Activated CD4-positive, alpha-beta T cell treated with anti-CD3 and anti-CD28 coated beads for 48 hours (primary cell): ENCODE measurements around the gene CHSY1.
A peak's percentile ranks its signal among the peaks of the same experiment; 100 is the strongest.

Source experiments
- DNase-seq: peaks from one replicate; pipeline ENCODE4 v3.0.0-alpha.2; 2020

CHSY1 gene

DNA sequence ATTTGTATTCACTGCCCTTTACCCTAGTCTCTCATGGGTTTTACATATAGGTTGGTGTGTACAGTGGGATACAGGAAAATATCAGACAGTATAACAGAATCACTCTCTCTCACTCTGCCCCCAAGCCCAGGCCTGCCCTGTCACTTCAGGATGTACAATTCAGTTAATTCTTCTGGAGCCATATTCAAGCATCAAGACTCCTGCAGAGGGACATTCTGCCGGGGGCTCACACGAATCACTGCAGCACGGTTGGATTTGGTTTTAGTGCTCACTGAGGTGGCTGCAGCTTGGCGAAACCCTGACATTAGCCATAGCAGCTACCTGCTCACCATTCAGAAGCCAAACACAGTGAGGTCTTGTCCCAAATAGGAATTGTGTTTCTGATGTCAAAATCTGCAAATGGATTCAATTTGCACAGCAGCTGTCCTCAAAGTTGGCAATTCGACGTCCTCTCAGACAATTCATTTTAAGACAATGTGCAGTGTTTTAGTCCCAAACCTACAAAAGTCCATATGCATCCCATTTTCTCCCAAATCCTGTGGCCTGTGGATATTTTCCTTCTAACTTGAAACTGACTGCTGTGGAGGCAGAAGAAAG, 82.9 kb downstream of the CHSY1 start:
- DNase-seq, result no peak

DNA sequence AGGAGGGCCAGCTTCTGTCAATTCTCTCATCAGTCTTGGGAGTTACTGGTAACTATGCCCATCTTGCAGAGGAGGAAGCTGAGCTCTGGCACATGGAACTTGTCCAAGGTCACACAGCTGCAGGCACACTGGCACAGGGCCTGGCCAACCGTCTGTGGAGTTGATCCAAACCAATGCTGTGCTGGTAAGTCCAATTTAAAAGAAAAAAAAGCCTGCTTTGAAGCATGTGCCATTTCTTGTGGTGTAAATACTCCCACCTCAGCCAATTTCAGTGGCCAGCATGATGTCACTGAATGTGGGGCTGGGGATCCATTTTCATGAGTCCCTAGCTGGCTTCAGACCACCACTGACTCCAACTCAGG, 83.4 kb downstream of the CHSY1 start:
- no peak for DNase-seq

DNA sequence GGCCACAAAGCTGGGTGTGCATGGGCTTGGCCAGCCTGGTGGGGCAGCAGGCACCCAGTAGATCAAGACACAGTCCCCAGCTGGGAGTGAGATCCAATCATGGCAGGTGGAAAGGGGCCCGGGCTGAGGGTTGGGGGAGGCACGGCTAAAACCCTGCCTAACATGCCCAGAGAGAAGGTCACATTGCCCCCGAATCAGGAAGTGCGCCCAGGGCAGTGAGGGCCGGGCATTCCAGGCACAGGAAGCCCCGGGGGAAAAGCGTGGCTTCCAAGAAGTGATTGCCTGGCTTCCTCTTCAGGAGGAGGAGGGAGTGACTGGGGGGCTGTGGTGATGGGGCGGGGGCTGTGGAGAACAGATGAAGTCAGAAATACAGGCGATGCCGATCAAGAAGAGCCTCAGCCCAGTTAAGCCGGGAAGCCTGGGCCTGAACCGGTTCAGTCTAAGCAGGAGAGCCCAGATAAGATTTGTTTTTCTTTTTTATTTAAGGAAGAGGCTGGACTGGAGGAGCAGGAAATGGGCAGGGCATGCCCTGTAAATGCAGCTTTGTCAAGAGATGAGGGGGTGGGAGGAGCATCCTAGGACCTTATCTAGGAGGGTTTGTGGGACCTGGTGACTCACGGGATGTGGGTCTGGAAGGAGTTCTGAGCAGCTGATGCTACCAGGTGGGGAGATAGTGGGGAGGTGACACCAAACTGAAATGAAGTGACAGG, 83.9 kb downstream of the CHSY1 start:
- DNase-seq, result peak; percentile 84

DNA sequence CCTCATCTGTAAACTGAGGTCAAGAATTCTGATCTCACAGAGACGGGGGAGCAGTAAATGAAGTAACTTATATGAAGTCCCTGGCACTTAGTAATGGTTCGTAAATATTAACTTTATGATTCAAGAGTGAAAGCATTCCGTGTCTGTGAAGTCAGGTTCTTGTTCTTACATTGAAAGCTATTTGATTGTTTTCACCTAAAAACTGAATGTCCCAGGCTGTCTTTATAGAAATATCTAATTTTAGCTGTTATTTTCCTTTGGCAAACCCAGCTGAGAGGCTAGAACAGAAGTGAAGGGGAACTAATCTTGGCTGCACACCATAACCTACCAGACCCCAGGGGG, 84.5 kb downstream of the CHSY1 start:
- no peak for DNase-seq

DNA sequence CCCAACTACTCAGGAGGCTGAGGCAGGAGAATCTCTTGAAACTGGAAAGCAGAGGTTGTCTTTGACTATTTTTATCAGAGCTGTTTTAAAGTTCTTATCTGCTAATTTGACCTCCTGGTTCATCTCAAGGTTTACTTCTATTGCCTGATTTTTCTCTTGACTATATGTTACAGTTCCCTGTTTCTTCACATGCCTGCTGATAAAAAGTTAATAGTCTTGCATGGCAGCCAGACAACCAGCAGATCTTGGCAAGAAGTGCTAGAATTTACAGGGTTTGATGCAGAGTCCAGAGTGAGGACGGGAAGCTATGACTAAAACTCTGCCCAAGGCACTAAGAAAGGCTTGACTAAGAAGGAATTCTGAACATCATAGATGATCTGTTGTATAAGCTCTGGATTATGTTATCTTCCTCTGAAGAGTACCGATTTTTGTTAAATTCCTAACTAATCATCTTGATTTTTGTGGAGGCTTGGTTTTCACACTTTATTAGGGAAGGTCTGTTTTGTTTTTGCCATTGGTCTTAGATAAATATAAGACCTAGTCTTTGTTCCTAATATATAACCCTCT, 85.9 kb downstream of the CHSY1 start:
- no peak for DNase-seq

DNA sequence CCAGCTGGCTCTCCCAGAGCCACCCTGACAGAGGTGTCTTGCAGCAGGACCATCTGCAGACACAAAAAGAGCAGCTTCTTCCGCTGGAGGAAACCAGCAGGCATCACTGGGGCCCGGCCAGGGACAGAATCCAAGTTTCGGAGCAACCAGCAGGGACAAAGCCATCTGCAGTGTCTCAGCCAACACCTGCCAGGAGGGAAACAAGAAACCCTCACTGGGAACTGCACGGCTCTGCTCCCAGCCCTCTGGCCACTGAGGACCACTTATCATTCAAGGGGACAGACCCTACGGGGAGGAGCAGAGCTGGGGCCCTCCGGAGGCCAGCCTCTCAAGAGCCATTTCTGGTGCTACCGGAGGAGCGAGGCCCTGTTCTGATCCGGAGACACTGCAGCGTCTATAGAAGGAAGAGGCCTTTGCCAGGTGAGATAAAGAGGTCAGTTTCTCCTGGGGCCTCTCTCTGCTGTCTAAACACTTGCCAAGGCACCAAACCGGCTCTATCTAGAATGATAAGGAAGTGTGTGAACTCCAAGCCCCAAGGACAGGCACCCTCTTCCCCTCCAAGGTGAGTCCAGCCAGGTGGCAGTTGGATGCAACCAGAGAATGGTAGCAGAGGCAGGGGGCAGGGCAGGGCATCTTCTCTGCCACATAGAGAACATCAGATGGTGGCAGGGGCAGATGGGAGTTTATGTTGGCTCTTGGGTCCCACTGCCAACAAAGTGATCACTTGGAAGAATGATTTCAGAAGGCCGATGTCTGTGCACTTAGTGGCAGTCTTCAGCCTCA, 89.0 kb downstream of the CHSY1 start:
- no peak for DNase-seq

DNA sequence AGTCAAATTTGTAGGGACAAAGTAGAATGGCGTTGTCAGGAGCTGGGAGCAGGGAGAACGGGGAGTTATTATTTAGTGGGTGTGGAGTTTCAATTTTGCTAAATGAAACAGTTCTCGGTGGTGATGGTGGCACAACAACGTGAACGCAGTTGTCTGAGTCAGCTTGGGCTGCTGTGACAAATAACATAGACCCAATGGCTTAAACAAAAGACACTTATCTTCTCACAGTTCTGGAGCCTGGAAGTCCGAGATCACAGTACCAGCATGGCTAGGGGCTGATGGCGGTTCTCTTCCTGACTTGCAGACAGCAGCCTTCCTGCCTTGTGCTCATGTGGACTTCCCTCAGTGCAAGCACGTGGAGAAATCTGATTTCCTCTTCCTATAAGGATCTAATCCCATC, 90.2 kb downstream of the CHSY1 start:
- peak; percentile 65 for DNase-seq

DNA sequence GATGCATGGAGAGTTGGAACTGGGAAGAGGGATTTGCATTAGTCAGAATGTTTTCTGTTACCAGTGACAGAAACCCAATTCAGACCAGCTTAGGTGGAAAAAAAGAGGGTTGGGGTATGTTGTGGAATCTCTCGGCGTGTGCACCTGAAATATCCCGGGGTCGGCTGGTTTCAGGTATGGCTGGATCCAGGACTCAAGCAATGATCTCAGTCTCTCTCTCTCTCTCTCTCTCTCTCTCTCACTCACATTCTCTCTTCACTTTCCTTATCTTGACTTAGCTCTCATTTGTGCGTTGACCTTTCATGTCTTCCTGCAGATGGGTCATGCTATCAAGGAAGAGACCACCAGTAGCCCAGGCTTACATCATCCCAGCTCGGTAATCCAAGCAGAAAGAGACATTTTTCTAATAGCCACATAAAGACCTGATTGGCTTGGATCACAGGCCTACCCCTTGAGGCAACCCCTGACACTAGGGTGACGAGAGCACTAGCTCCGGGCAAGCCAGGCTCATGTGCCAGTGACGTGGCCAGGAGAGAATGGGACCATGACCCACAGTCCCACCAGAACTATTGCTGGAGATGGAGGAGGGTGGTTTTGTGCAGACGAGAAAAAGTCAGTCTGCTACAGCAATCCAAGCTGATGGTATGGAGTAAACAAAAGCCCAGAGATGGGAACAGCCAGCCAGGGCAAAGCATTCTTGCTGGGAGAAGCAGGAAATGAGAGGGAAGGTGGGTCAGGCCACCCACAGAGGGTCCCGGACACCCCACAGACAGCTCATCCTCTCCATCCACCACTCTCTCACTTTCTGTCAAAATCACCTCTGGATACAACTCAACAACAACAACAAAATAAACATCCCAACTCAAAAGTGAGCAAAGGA, 91.7 kb downstream of the CHSY1 start:
- DNase-seq, result no peak

DNA sequence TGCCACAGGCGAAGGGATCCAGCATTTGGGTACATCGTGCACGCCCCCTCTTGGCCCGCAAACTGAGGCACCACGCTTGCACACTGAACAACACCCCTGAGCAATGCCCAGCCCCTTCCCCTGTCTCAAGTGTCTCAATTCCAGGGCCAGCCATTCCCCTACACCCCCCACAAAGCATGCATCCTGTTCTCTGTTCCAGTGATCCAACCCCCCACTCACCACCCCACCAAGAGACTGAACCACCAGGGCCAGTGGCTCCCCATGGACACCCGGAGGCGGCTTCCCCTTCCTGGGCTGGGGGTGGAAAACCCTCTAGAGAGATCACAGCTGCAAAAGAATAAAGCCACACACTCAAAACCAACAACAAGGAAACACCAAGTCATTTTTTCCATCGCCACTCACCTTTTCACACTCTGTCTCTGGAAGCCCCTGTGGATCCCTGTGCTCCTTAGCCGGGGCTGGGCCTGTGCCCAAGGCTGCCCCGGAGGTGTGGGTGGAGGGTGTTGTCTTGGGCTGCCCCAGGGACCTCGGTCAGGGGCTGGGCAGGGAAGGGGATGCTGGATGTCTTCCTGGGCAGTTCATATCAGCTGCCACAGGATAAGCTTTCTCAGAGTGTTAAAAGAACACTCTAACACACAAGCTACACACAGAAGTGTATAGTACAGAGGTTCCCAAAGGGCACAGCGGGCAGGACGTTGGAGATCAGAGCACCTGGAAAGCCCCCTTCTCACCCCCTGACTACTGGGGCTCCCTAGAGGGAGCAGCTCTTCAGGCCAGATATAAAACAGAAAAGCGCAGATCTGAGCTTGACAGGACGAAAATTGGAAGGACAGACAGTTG, 92.5 kb downstream of the CHSY1 start:
- peak; percentile 48 for DNase-seq

DNA sequence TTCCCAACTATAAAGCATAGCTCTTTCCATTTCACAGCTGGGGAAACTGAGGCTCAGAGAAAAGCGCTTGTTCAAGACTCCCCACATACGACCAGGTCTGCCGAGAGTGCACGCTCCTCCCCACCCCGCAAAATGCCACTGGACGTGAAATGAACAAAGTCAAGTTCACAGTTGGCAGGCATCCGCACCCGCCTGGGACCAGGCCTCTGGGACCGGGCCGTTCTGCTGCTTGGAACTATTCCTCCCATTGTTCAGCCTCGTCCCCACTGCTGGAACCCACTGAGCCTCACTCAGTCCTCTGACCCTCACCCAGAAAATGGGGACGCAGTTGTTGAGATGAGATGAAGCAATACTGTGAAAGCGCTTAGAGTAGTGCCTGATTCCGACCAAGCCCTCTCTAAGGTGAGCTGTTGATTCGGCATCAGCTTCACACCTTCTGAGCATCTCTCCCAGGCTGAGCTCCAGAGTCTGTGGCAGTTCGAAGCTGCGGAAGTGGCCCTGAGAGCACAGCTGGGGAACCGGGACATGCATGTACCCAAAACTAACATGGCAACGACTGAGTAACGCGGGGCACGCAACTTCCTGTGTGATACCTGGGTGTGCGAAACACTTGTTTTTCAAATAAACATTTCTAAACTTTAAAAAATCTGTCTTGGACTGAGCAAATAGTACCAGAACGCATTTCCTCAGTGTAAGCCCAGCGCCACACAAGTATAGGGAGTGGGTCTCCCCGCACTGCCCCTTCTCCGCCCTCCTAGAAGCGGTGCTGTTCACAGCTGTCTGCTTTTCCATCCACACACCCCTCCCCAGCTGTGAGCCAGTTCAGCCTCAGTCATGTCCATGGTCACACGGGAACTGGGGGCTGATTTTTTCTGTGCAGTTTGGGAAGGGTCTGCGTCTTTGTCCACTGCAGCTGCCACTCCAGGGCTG, 93.4 kb downstream of the CHSY1 start:
- DNase-seq, result no peak

DNA sequence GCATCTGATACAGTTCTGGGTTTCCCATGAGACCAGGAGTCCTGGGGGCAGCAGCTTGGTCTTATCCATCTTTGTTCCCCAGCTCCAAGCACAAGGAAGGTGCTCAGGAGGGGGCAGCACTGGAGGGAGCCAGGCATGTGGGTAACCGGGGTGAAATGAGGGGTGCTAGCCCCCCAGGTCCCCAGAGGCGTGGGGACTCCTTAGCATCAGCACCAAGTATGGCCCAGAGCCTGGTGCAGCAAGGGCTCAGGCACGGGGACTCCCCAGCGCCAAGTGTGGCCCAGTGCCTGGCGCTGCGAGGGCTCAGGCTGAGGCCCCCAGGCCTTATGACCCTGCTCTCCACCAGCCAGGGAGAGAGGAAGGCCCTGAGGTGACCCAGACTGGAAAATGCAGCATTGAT, 94.1 kb downstream of the CHSY1 start:
- no peak for DNase-seq

DNA sequence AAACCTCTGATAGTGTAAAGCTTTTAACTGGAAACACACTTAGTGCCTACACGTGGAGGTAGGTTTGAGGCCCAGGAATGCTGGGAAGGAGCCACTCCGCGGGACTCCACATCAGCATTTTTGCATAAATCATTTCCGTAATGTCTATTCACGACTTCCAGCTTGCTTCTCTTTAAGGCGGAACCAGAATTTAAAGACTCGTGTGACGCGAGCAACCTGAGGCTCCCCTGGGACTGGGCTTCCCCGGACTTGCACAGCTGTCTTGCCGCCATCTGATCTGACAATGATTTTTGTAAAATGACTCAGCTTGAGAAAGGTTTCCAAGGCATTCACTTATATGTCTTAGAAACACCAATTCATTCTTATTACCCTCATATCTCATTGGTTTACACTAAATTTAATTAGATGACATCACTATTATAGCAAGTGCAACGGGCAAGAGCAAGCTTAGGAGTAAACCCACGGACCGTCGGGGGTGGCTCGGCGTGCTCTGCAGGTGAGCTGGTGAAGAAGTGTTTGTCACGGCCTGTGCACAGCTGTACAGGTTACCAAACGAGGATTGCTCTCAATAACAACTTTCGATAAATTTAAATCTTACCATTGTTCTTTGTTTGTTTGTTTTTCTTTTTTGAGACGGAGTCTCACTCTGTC, 95.2 kb downstream of the CHSY1 start:
- no peak for DNase-seq

DNA sequence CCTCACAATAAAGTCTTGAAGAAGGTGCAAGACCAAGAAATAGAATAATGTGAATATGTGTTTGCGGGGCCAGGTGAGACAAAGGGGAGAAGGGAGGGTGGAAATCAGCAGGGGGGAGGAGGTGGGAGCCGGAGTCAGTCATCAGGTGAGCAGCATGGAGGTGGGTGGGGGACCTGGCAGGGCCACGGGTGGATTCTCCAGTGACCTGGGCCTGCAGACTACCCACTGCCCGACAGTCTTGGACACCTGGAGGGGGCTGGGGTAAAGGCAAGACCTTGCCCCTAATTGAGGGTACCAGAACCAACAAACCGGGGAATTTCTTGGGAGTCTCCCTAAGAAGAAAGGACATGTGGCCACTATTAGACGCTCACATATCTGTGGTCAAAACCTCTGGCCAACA, 95.8 kb downstream of the CHSY1 start:
- no peak for DNase-seq

DNA sequence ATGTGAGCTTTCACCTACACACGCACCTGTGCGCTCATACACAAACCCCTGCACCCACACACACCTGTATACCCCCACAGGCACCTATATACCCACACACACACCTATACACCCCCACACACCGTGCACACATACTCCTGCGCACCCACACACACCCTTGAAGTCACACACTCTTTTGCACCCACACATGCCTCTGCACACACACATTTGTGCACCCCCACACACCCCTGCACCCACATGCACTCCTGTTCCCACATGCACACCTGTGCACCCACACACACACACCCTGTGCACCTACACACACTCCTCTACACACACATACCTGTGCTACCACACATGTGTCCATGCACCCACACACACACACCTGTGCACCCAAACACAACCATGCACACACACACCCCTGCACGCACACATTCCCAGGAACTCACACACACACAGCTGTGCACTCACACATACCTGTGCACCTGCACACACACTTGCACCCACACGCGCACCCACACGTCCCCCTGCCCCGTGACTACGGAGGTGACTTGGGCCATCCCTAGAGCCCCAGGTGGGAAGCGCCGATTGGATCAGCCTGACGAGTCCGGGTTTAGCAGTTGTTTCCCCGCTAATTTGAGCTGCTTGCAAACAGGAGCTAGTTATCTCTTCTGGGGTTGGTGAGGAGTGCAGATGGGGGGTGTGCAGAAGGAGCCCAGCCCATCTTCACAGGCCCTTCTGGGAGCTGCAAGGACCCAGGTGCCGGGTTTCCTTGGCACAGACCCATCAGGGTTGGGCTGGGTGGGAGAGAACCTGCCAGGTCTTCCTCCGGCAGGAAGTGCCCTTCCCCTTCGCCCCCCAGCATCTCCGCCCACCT, 97.8 kb downstream of the CHSY1 start:
- DNase-seq, result no peak

DNA sequence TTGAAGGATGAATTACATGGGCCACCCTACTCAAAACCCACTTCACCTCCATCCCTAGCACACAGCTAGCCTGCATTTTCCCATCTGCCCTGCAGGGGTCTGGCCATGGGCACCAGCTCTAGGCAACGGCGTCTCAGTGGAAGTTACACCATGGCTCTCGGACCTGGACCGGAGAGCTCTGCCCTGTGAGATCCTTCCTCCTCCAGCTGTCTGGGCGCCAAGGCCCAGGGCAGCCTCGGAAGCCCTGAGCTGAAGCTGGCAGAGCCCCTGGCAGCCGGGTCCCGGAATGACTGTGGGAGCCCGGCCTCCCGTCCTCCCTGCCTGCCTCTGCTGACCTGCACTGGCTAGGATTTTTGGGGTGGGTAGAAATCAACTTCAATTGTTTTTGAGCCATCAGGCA, 98.9 kb downstream of the CHSY1 start:
- peak; percentile 46 for DNase-seq

DNA sequence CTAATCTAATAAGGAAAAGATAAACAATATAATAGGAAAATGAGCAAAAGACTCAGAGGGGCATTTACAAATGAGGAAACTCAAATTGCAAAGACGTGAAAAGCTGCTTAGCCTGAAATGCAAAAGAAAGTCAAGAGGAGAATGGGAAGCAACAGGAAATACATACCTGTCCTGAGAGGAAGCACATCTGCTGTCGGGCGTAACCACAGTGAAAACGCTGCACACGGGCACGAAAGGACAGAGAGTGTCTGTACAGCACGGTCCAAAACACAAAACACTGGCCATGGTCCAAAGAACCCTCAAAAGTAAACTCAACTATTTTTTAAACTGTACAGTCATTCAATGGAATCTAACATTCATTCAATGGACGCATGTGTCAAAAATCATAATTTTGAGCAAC, 100.6 kb downstream of the CHSY1 start:
- DNase-seq, result no peak

DNA sequence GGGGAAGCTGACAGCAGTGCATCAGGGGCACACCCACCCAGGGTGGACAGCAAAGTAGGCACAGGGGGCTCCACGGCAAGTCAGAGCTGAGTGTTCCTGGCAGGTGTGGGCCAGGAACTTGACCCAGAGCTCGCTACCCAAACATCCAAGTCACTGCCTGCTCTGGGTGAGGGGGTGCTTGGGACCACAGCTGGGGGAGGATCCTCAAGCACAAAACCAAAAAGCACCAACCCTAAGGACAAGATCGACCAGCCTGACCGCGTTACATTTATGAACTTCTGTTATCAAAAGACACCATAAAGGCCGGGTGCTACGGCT, 101.2 kb downstream of the CHSY1 start:
- no peak for DNase-seq

DNA sequence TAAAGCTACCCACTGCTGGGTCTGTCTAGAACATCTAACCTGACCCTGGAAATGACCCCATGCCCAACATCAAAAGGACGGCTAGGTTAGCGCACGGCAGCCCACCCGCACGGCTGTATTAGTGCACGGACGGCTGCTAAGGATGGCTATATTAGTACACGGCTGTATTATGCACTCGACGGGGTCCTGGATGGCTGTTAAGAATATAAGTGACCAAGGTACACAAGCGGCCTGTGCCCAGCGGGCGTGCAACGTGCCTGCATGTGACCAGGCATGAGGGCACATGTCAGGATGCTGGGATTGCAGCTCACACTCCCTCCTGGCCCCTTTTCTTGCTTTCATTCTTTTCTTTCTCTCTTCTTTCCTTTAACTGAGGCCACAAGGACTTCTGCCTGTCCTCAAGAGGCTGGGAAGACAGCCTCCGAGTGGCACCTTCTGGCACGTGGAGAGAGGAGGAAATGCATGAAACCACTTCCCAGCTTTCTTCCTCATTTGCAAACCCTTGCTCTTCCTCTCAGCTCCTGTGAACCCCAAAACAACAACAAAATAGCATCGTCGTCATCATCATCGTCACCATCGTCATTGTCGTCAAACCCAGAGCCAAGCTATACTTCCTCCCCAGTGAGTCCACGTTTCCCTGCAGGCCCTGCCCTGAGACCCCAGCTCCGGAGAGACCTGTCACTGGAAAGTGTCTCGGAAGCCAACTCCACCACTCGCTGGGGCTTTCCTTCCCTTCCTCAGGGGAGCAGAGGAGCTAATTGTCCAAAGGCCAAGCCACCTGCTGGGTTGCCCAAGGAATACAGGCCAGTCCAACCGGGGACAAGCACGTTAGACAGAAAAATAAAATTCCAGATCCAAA, 101.8 kb downstream of the CHSY1 start:
- DNase-seq, result no peak
